ENCODE results near the gene DLST. TPM values are rescaled to one million over a fixed set of nuclear protein-coding genes. Genes with fewer than 3 reads are reported as not detected.

DLST gene
- polyA plus RNA-seq, 1 donor (not counting 4 experiments of a cell fraction or from before 2014, with no cell fraction given) = 114 TPM

DNA sequence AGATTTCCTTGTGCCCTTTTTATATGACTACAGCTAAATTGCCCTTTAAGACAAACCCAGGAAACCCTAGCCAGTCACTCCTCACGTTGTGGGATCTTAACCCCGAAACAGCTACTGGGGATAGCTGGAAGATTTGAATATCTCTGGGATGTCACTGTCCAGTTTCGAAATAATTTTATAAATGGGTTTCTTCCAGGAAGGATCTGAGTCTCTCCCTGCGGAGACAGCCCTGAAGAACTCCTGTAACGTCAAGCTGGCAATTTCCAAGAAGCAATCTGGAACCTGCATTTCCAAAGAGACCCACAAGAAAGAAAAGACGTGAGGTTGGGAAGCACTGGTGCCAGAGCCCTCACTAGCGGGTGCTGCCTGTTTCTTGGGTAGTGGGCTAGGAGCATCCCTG lies 26.7 kb upstream of the DLST start:
- Histone ChIP-seq H2AFZ (ENCODE audit: control insufficient read depth, low read length) (no peak overlapping the region), H3K36me3 (ENCODE audit: control insufficient read depth in 2 of 2, extremely low read depth in 1 of 2, insufficient read depth in 2 of 2, low read length in 2 of 2) (no peaks in the 10 kb centered on the region), H3K27ac (ENCODE audit: control insufficient read depth, insufficient read depth, low read length) (no peak overlapping the region), H4K20me1 (ENCODE audit: control insufficient read depth, extremely low read depth, insufficient read depth, low read length) (no peaks in the 10 kb centered on the region), H3K4me3 (ENCODE audit: control insufficient read depth in 2 of 3, extremely low read depth in 1 of 3, insufficient read depth in 2 of 3, low read depth in 1 of 3, low read length in 3 of 3) (no peak overlapping the region), H3K9me3 (ENCODE audit: control insufficient read depth, low read depth, low read length) (no peaks in the 10 kb centered on the region), H3K27me3 (ENCODE audit: control insufficient read depth, extremely low read depth, insufficient read depth, low read length) (no peaks in the 10 kb centered on the region), H3K9me1 (ENCODE audit: control insufficient read depth, extremely low read depth, insufficient read depth, low read length) (no peaks in the 10 kb centered on the region), H3K9ac (ENCODE audit: control insufficient read depth, extremely low read depth, insufficient read depth, low read length) (no peak overlapping the region), H3K79me2 (ENCODE audit: control insufficient read depth, insufficient read depth, low read length) (no peaks in the 10 kb centered on the region), H3K4me1 (ENCODE audit: control insufficient read depth, extremely low read depth, insufficient read depth, low read length) (peaks cover 7% of the 10 kb centered on the region), H3K4me2 (ENCODE audit: control insufficient read depth, extremely low read depth, insufficient read depth, low read depth, low read length) (no peak overlapping the region)
- no peak for FAIRE-seq
- TF ChIP-seq CTCF (optimal IDR thresholded peaks at IDR 0.05 in 1 of 3, IDR thresholded peaks at IDR 0.05 in 1 of 3, conservative IDR thresholded peaks at IDR 0.05 in 1 of 3; ENCODE audit: extremely low read depth in 1 of 3, insufficient read depth in 2 of 3, low read length in 3 of 3) (no peak), EZH2 (IDR thresholded peaks at IDR 0.05; ENCODE audit: low read length) (no peak)
- dilution Hi-C loops (cut with MboI; ENCODE audit: extremely low pct_ligation_motif_present, low sequenced_read_pairs) = no loop called here
- DNase-seq (ENCODE audit: low read depth, low spot score) = no peak

- H4K20me1 ChIP-seq (ENCODE audit: control insufficient read depth, extremely low read depth, insufficient read depth, low read length) = no peaks in the 10 kb centered on the region
- H3K27me3 ChIP-seq (ENCODE audit: control insufficient read depth, extremely low read depth, insufficient read depth, low read length) = no peaks in the 10 kb centered on the region
- dilution Hi-C loops (cut with MboI; ENCODE audit: extremely low pct_ligation_motif_present, low sequenced_read_pairs) = no loop called here
- H3K4me3 ChIP-seq (ENCODE audit: control insufficient read depth in 2 of 3, extremely low read depth in 1 of 3, insufficient read depth in 2 of 3, low read depth in 1 of 3, low read length in 3 of 3) = no peak overlapping the region
- H3K79me2 ChIP-seq (ENCODE audit: control insufficient read depth, insufficient read depth, low read length) = no peaks in the 10 kb centered on the region
- no peak overlapping the region for H2AFZ ChIP-seq (ENCODE audit: control insufficient read depth, low read length)
- H3K27ac ChIP-seq (ENCODE audit: control insufficient read depth, insufficient read depth, low read length) = no peak overlapping the region
- peaks cover 1% of the 10 kb centered on the region for H3K4me1 ChIP-seq (ENCODE audit: control insufficient read depth, extremely low read depth, insufficient read depth, low read length)
- H3K36me3 ChIP-seq (ENCODE audit: control insufficient read depth in 2 of 2, extremely low read depth in 1 of 2, insufficient read depth in 2 of 2, low read length in 2 of 2) = no peaks in the 10 kb centered on the region
- H3K9ac ChIP-seq (ENCODE audit: control insufficient read depth, extremely low read depth, insufficient read depth, low read length) = no peak overlapping the region
- DNase-seq (ENCODE audit: low read depth, low spot score) (no peak), FAIRE-seq (no peak)
- no peaks in the 10 kb centered on the region for H3K9me1 ChIP-seq (ENCODE audit: control insufficient read depth, extremely low read depth, insufficient read depth, low read length)
- TF ChIP-seq CTCF (optimal IDR thresholded peaks at IDR 0.05 in 1 of 3, IDR thresholded peaks at IDR 0.05 in 1 of 3, conservative IDR thresholded peaks at IDR 0.05 in 1 of 3; ENCODE audit: extremely low read depth in 1 of 3, insufficient read depth in 2 of 3, low read length in 3 of 3) = no peak
- no peak for TF ChIP-seq EZH2 (IDR thresholded peaks at IDR 0.05; ENCODE audit: low read length)
- H3K4me2 ChIP-seq (ENCODE audit: control insufficient read depth, extremely low read depth, insufficient read depth, low read depth, low read length) = no peak overlapping the region
- H3K9me3 ChIP-seq (ENCODE audit: control insufficient read depth, low read depth, low read length) = no peaks in the 10 kb centered on the region
These were observed 25.8 kb upstream of the DLST start for GRCh38 chr14:74855945-74856344.
